Right atrium auricular region (tissue), 2 donors: ENCODE data around the gene SGCA. TPM values are rescaled to one million over a fixed set of nuclear protein-coding genes. Genes with fewer than 3 reads are reported as not detected.

Experiments used
- DNase-seq: peaks from one replicate; pipeline ENCODE4 v3.0.0-alpha.2; 2019; ENCODE audit warnings: low spot score
- H3K27ac ChIP-seq, 2 donors: fragments of 200-600 bp; sonication (generic); 1 replicate in 1 of 2; 2 replicates in 1 of 2; pipeline ENCODE4 v1.5.1; 2016 to 2019
- H3K27me3 ChIP-seq, 2 donors: fragments of 200-600 bp; sonication (generic); one replicate each; pipeline versions ENCODE4 v1.5.1 to v1.6.0; 2017 to 2019
- H3K36me3 ChIP-seq: fragments of 200-600 bp; sonication (generic); one replicate; pipeline ENCODE4 v1.5.1; 2016
- H3K4me1 ChIP-seq, 2 donors: fragments of 200-600 bp; sonication (generic); one replicate each; pipeline versions ENCODE4 v1.5.1 to v1.6.0; 2017 to 2019
- H3K4me3 ChIP-seq, 2 donors: fragments of 200-600 bp; sonication (generic); 1 replicate in 1 of 2; 2 replicates in 1 of 2; pipeline ENCODE4 v1.5.1; 2017 to 2019; ENCODE audit warnings: mild to moderate bottlenecking in 1 of 2, moderate library complexity in 1 of 2
- H3K9me3 ChIP-seq, 2 donors: fragments of 200-600 bp; sonication (generic); one replicate each; pipeline ENCODE4 v1.5.1; 2019
- total RNA-seq, 2 donors: library from RNA; depleted of rRNA; stranded (reverse); fragments of >200 nt; gene quantifications; one replicate each; pipeline ENCODE4 v1.1.0, GENCODE V29; 2016
- TF ChIP-seq, protein P1 (sequence below), 2 donors: fragments of 200-600 bp; sonication (generic); IDR thresholded peaks; one replicate each; pipeline ENCODE4 v1.5.1; 2019; ENCODE audit warnings: antibody characterized with exemption in 2 of 2

SGCA gene
- total RNA-seq, 2 donors from 2014 or later = 120 to 207 TPM

DNA sequence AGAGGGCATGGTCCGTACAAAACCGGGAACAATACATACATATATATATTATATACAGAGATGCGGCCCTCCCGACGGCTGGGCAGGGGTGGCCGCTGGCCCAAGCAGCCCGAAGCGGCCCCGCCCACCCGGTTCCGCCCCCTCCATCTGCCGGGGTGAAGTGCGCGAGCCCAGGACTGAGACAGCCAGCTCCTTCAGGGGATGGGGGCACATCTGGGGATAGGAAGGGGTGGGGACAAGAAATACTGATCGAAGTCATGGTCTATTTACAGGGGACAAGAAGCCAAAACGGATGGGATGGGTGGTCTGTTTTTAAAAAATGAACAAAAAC is 32.1 kb upstream of the SGCA start:
- Histone ChIP-seq H3K9me3 (no peaks in the 10 kb centered on the region), H3K4me3 (no peak overlapping the region), H3K36me3 (peaks cover 49% of the 10 kb centered on the region), H3K27me3 (no peaks in the 10 kb centered on the region), H3K27ac (peak overlapping the region; percentile 77 to 88), H3K4me1 (peaks cover 0 to 52% of the 10 kb centered on the region in 2 donors)
- TF ChIP-seq, protein P1, sequence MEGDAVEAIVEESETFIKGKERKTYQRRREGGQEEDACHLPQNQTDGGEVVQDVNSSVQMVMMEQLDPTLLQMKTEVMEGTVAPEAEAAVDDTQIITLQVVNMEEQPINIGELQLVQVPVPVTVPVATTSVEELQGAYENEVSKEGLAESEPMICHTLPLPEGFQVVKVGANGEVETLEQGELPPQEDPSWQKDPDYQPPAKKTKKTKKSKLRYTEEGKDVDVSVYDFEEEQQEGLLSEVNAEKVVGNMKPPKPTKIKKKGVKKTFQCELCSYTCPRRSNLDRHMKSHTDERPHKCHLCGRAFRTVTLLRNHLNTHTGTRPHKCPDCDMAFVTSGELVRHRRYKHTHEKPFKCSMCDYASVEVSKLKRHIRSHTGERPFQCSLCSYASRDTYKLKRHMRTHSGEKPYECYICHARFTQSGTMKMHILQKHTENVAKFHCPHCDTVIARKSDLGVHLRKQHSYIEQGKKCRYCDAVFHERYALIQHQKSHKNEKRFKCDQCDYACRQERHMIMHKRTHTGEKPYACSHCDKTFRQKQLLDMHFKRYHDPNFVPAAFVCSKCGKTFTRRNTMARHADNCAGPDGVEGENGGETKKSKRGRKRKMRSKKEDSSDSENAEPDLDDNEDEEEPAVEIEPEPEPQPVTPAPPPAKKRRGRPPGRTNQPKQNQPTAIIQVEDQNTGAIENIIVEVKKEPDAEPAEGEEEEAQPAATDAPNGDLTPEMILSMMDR (IDR thresholded peaks at IDR 0.05) = no peak
- DNase-seq = no peak

- H3K4me3 ChIP-seq = no peak overlapping the region
- H3K4me1 ChIP-seq = peaks cover 0 to 45% of the 10 kb centered on the region in 2 donors
- H3K36me3 ChIP-seq = peaks cover 56% of the 10 kb centered on the region
- H3K27ac ChIP-seq = peak overlapping the region; percentile 77 to 88
- TF ChIP-seq, protein P1 (IDR thresholded peaks at IDR 0.05) = peak in 1 of 2 donors; percentile 10
- no peaks in the 10 kb centered on the region for H3K9me3 ChIP-seq
- DNase-seq = no peak
- no peaks in the 10 kb centered on the region for H3K27me3 ChIP-seq
Observed at GRCh38 chr17:50134206-50135110, 31.3 kb upstream of the SGCA start.

- H3K36me3 ChIP-seq = peaks cover 64% of the 10 kb centered on the region
Observed at GRCh38 chr17:50135316-50136095, 30.3 kb upstream of the SGCA start.

GRCh38 chr17:50136096-50136687 is 29.6 kb upstream of the SGCA start:
- peaks cover 71% of the 10 kb centered on the region for H3K36me3 ChIP-seq
- H3K4me3 ChIP-seq = no peak overlapping the region
- DNase-seq = no peak

More at GRCh38 chr17:50135316-50136095, 30.3 kb upstream of the SGCA start:
- Histone ChIP-seq H3K4me1 (peaks cover 0 to 43% of the 10 kb centered on the region in 2 donors), H3K27me3 (no peaks in the 10 kb centered on the region), H3K4me3 (no peak overlapping the region), H3K9me3 (no peaks in the 10 kb centered on the region), H3K27ac (no peak overlapping the region)
- TF ChIP-seq, protein P1 (IDR thresholded peaks at IDR 0.05) = no peak
- no peak for DNase-seq

GRCh38 chr17:50137042-50137441 is 28.8 kb upstream of the SGCA start:
- H3K4me3 ChIP-seq = no peak overlapping the region
- peaks cover 0 to 51% of the 10 kb centered on the region in 2 donors for H3K4me1 ChIP-seq
- TF ChIP-seq, protein P1 (IDR thresholded peaks at IDR 0.05) = no peak
- H3K36me3 ChIP-seq = peaks cover 78% of the 10 kb centered on the region
- no peak for DNase-seq
- no peak overlapping the region for H3K27ac ChIP-seq
- no peaks in the 10 kb centered on the region for H3K9me3 ChIP-seq
- no peaks in the 10 kb centered on the region for H3K27me3 ChIP-seq

More at GRCh38 chr17:50136096-50136687, 29.6 kb upstream of the SGCA start:
- Histone ChIP-seq H3K4me1 (peaks cover 0 to 44% of the 10 kb centered on the region in 2 donors), H3K27me3 (no peaks in the 10 kb centered on the region), H3K9me3 (no peaks in the 10 kb centered on the region), H3K27ac (no peak overlapping the region)
- TF ChIP-seq, protein P1 (IDR thresholded peaks at IDR 0.05) = no peak
